H1 (cell line): ENCODE measurements around the gene RREB1. TPM values are rescaled to one million over a fixed set of nuclear protein-coding genes. Genes with fewer than 3 reads are reported as not detected.

Experiments
- CTCF ChIA-PET: fragments of 300-600 bp; sonication (Branson Sonifier 250); formaldehyde crosslinking; loops from one replicate; lab custom pipeline; 2021; ENCODE audit not compliant: partially characterized antibody; lab: Charles Lee
- POLR2A ChIA-PET: fragments of 300-600 bp; sonication (Branson Sonifier 250); formaldehyde crosslinking; loops from one replicate; lab custom pipeline; 2021; ENCODE audit warnings: inconsistent platforms; ENCODE audit not compliant: partially characterized antibody; lab: Charles Lee
- DNase-seq, 2 experiments: peaks; one replicate each; pipeline versions ENCODE4 v3.0.0 to v3.0.0-alpha.2; 2010 to 2022; ENCODE audit warnings: low spot score in 2 of 2, low read depth in 1 of 2, mixed read lengths in 1 of 2
- FAIRE-seq: peaks from 2 replicates; lab custom pipeline; 2011; peaks lifted over from hg19 to GRCh38; lab: Jason Lieb, UNC
- H2AFZ ChIP-seq: 2 replicates; pipeline ENCODE4 v1.8.1; 2012; ENCODE audit warnings: low read length, inconsistent platforms
- H2AK5ac ChIP-seq: 2 replicates; pipeline ENCODE4 v1.6.1; 2013; ENCODE audit warnings: low read depth, low read length
- H2BK120ac ChIP-seq: replicated peaks from 2 replicates; pipeline ENCODE3; 2013; ENCODE audit warnings: low read depth, low read length, inconsistent platforms
- H2BK12ac ChIP-seq: 2 replicates; pipeline ENCODE4 v1.6.1; 2013; ENCODE audit warnings: low read depth, low read length
- H2BK15ac ChIP-seq: 2 replicates; pipeline ENCODE4 v1.6.1; 2013; ENCODE audit warnings: low read length
- H2BK20ac ChIP-seq: 2 replicates; pipeline ENCODE4 v1.6.1; 2013; ENCODE audit warnings: low read length
- H2BK5ac ChIP-seq: 2 replicates; pipeline ENCODE4 v1.6.1; 2013; ENCODE audit warnings: low read depth, low read length
- H3K14ac ChIP-seq: 2 replicates; pipeline ENCODE4 v1.6.1; 2013; ENCODE audit warnings: inconsistent platforms; ENCODE audit not compliant: insufficient read length
- H3K18ac ChIP-seq: 2 replicates; pipeline ENCODE4 v1.6.1; 2013; ENCODE audit warnings: low read length; ENCODE audit errors: extremely low read depth
- H3K23ac ChIP-seq: 2 replicates; pipeline ENCODE4 v1.6.1; 2013; ENCODE audit warnings: inconsistent platforms; ENCODE audit not compliant: insufficient read length
- H3K23me2 ChIP-seq: 2 replicates; pipeline ENCODE4 v1.6.1; 2013; ENCODE audit warnings: low read depth, low read length
- H3K27ac ChIP-seq: 2 replicates; pipeline ENCODE4 v1.6.1; 2011; ENCODE audit warnings: low read depth, low read length, inconsistent platforms
- H3K27me3 ChIP-seq, 4 experiments: replicated peaks in 1 of 4; 1 replicate in 1 of 4; 2 replicates in 3 of 4; pipeline versions ENCODE4 v1.6.1 to v1.8.1; 2011 to 2013; ENCODE audit warnings: low read length in 3 of 4, mild to moderate bottlenecking in 3 of 4, inconsistent platforms in 2 of 4, mixed read lengths in 2 of 4, moderate library complexity in 1 of 4; ENCODE audit not compliant: control insufficient read depth in 3 of 4, insufficient read depth in 3 of 4; ENCODE audit errors: extremely low read depth in 1 of 4
- H3K36me3 ChIP-seq, 4 experiments: 2 replicates each; pipeline versions ENCODE4 v1.6.1 to v1.8.1; 2011 to 2013; ENCODE audit warnings: mild to moderate bottlenecking in 4 of 4, low read length in 3 of 4, moderate library complexity in 2 of 4, control low read depth in 1 of 4, inconsistent platforms in 1 of 4; ENCODE audit not compliant: insufficient read depth in 4 of 4, control insufficient read depth in 2 of 4
- H3K4ac ChIP-seq: replicated peaks from 2 replicates; pipeline ENCODE3; 2013; ENCODE audit warnings: low read length, low read depth, mixed read lengths, inconsistent platforms; ENCODE audit not compliant: insufficient read length
- H3K4me1 ChIP-seq, 4 experiments: replicated peaks in 1 of 4; 1 replicate in 1 of 4; 2 replicates in 3 of 4; pipeline versions ENCODE4 v1.6.1 to v1.8.1; 2011 to 2013; ENCODE audit warnings: low read length in 3 of 4, inconsistent platforms in 2 of 4, mixed read lengths in 1 of 4; ENCODE audit not compliant: insufficient read depth in 4 of 4, control insufficient read depth in 3 of 4
- H3K4me2 ChIP-seq, 2 experiments: 2 replicates each; pipeline versions ENCODE4 v1.6.1 to v1.8.1; 2011 to 2013; ENCODE audit warnings: low read depth in 2 of 2, low read length in 2 of 2, control low read depth in 1 of 2, inconsistent platforms in 1 of 2, mild to moderate bottlenecking in 1 of 2; ENCODE audit not compliant: insufficient read depth in 1 of 2
- H3K4me3 ChIP-seq, 4 experiments: fragments of 200-600, 300-600 bp in 1 of 4; sonication (generic), shearing (Covaris generic), sonication (Bioruptor Twin) in 1 of 4; 2 replicates each; pipeline versions ENCODE4 v1.5.1 to v1.8.1; 2011 to 2016; ENCODE audit warnings: low read length in 4 of 4, low read depth in 3 of 4, control low read depth in 2 of 4, inconsistent platforms in 2 of 4, mild to moderate bottlenecking in 2 of 4, mixed read lengths in 1 of 4, moderate library complexity in 1 of 4; ENCODE audit not compliant: insufficient read depth in 2 of 4; ENCODE audit errors: extremely low read depth in 1 of 4
- H3K56ac ChIP-seq: replicated peaks from 2 replicates; pipeline ENCODE3; 2013; ENCODE audit warnings: low read depth, mild to moderate bottlenecking, mixed read lengths, low read length, inconsistent platforms; ENCODE audit not compliant: insufficient read length
- H3K79me1 ChIP-seq: 2 replicates; pipeline ENCODE4 v1.6.1; 2013; ENCODE audit warnings: low read depth, low read length, control low read depth
- H3K79me2 ChIP-seq, 2 experiments: 2 replicates each; pipeline versions ENCODE4 v1.6.1 to v1.8.1; 2012 to 2013; ENCODE audit warnings: low read length in 2 of 2, mild to moderate bottlenecking in 2 of 2, inconsistent platforms in 1 of 2; ENCODE audit not compliant: insufficient read depth in 2 of 2, control insufficient read depth in 1 of 2
- H3K9ac ChIP-seq, 4 experiments: replicated peaks in 1 of 4; 1 replicate in 1 of 4; 2 replicates in 3 of 4; pipeline versions ENCODE4 v1.6.1 to v1.8.1; 2011 to 2013; ENCODE audit warnings: low read depth in 3 of 4, low read length in 3 of 4, control low read depth in 2 of 4, mild to moderate bottlenecking in 2 of 4, moderate library complexity in 2 of 4, inconsistent platforms in 1 of 4; ENCODE audit errors: extremely low read depth in 1 of 4
- H3K9me3 ChIP-seq, 2 experiments: 2 replicates each; pipeline versions ENCODE4 v1.6.1 to v1.8.1; 2012 to 2013; ENCODE audit warnings: mild to moderate bottlenecking in 2 of 2, moderate library complexity in 2 of 2, control low read depth in 1 of 2, inconsistent platforms in 1 of 2, low read depth in 1 of 2, low read length in 1 of 2, mixed read lengths in 1 of 2; ENCODE audit not compliant: insufficient read depth in 2 of 2
- H4K20me1 ChIP-seq, 2 experiments: replicated peaks in 1 of 2; 2 replicates each; pipeline versions ENCODE3 to v1.8.1; 2011 to 2013; ENCODE audit warnings: inconsistent platforms in 2 of 2, low read length in 2 of 2, mild to moderate bottlenecking in 1 of 2; ENCODE audit not compliant: insufficient read depth in 2 of 2, control insufficient read depth in 1 of 2
- H4K5ac ChIP-seq: 2 replicates; pipeline ENCODE4 v1.6.1; 2013; ENCODE audit warnings: low read length, low read depth, mixed read lengths, inconsistent platforms; ENCODE audit not compliant: insufficient read length
- H4K8ac ChIP-seq: 2 replicates; pipeline ENCODE4 v1.8.0; 2013; ENCODE audit warnings: mild to moderate bottlenecking, moderate library complexity, low read length, inconsistent platforms; ENCODE audit not compliant: insufficient read depth; ENCODE audit errors: extremely low read depth
- H4K91ac ChIP-seq: replicated peaks from 2 replicates; pipeline ENCODE3; 2013; ENCODE audit warnings: low read length, mixed read lengths, inconsistent platforms; ENCODE audit not compliant: insufficient read length
- BRCA1 ChIP-seq: IDR thresholded peaks from 2 replicates; pipeline ENCODE4 v1.6.1; 2012; ENCODE audit warnings: low read depth, low read length, improper control_type of control experiment
- CHD1 ChIP-seq: IDR thresholded peaks from 2 replicates; pipeline ENCODE4 v1.6.1; 2012; ENCODE audit warnings: low read depth, low read length, improper control_type of control experiment
- CTCF ChIP-seq, 3 experiments: IDR thresholded peaks; 1 replicate in 2 of 3; 2 replicates in 1 of 3; pipeline versions ENCODE4 v1.5.1 to v1.6.1; 2011; ENCODE audit warnings: low read length in 3 of 3, mild to moderate bottlenecking in 3 of 3, inconsistent platforms in 2 of 3, low read depth in 1 of 3, moderate library complexity in 1 of 3; ENCODE audit not compliant: insufficient read depth in 1 of 3; ENCODE audit errors: control extremely low read depth in 1 of 3
- EGR1 ChIP-seq: IDR thresholded peaks from 2 replicates; pipeline ENCODE4 v1.6.1; 2011; ENCODE audit warnings: low read depth, low read length, borderline replicate concordance
- EP300 ChIP-seq, 2 experiments: IDR thresholded peaks; 1 replicate in 1 of 2; 2 replicates in 1 of 2; pipeline ENCODE4 v1.6.1; 2011 to 2012; ENCODE audit warnings: low read depth in 2 of 2, low read length in 2 of 2, mild to moderate bottlenecking in 2 of 2, borderline replicate concordance in 1 of 2, inconsistent platforms in 1 of 2, moderate library complexity in 1 of 2
- POLR2AphosphoS5 ChIP-seq: IDR thresholded peaks from 2 replicates; pipeline ENCODE4 v1.6.1; 2011; ENCODE audit warnings: low read depth, low read length
- SIX5 ChIP-seq: IDR thresholded peaks from 2 replicates; pipeline ENCODE4 v1.6.1; 2011; ENCODE audit warnings: mild to moderate bottlenecking, low read depth, low read length
- WGBS, 2 experiments: shearing (Covaris generic) in 1 of 2; methylation state at CpG; one replicate each; pipeline versions ENCODE4 v1.1.6 to v1.1.7; 2013 to 2015; ENCODE audit warnings: low lambda C conversion rate in 2 of 2, mixed read lengths in 2 of 2, inconsistent platforms in 1 of 2, low coverage in 1 of 2, missing lambda C conversion rate in 1 of 2; ENCODE audit not compliant: insufficient replicate concordance in 2 of 2, insufficient coverage in 1 of 2, insufficient read length in 1 of 2; ENCODE audit errors: extremely low coverage in 1 of 2, missing lambda C conversion rate in 1 of 2; 5-methylcytosine and 5-hydroxymethylcytosine counted together
- polyA plus RNA-seq, 7 experiments: library from polyadenylated mRNA; depleted of rRNA in 3 of 7; stranded (reverse) in 5 of 7; unstranded in 2 of 7; fragments of >200 nt in 5 of 7; fragments of 200-250 nt in 2 of 7; gene quantifications; 1 replicate in 5 of 7; 2 replicates in 1 of 7; 4 replicates in 1 of 7; pipeline versions ENCODE4 v1.2.1 to v1.2.3, GENCODE V29; 2011 to 2013; ENCODE audit warnings: missing spikeins in 2 of 7, mixed read lengths in 2 of 7
- total RNA-seq: library from RNA; stranded (reverse); fragmentation: NEBNext Ultra II Directional; extraction: Animal tissue kit (Norgen Biotek cat#: 25700); gene quantifications from 2 replicates; pipeline ENCODE4 v1.2.1, GENCODE V29; 2021

RREB1 gene
- total and polyA plus RNA-seq, 2 of the 8 experiments (the other 6 are each of a cell fraction or from before 2014, with no cell fraction given), result 3.9 to 34.7 TPM

GRCh38 chr6:7250812-7251211, 143.1 kb downstream of the RREB1 start:
- Histone ChIP-seq H3K79me1 (no peaks in the 10 kb centered on the region), H3K79me2 (no peaks in the 10 kb centered on the region), H3K9ac (no peak overlapping the region), H4K91ac (no peak overlapping the region), H4K20me1 (peaks cover 3 to 5% of the 10 kb centered on the region in 2 experiments), H3K4me3 (no peak overlapping the region), H3K18ac (no peak overlapping the region), H3K56ac (no peak overlapping the region), H2AFZ (no peak overlapping the region), H2BK120ac (no peak overlapping the region), H3K27me3 (no peaks in the 10 kb centered on the region), H4K5ac (no peak overlapping the region), H3K23ac (no peak overlapping the region), H2BK5ac (no peak overlapping the region), H3K4ac (no peak overlapping the region), H2BK20ac (no peak overlapping the region), H2AK5ac (no peak overlapping the region), H3K4me1 (no peaks in the 10 kb centered on the region; a peak in 1 of 7 replicates), H2BK12ac (no peak overlapping the region), H2BK15ac (no peak overlapping the region), H3K4me2 (no peak overlapping the region), H3K36me3 (peaks cover 6 to 17% (median 13%) of the 10 kb centered on the region in 4 experiments; a peak in 7 of 8 replicates), H3K23me2 (no peaks in the 10 kb centered on the region), H4K8ac (no peak overlapping the region), H3K9me3 (peaks cover 3 to 4% of the 10 kb centered on the region in 2 experiments; a peak in 2 of 4 replicates), H3K27ac (no peak overlapping the region), H3K14ac (no peak overlapping the region)
- FAIRE-seq (no peak), DNase-seq (no peak)
- CTCF ChIA-PET, result interaction anchor here (0.6 to 3.0 kb wide), 7 partner anchors 13 to 576 kb away, joined by 3 to 16 read pairs (median 4); no protein-coding TSS in a partner anchor
- POLR2A ChIA-PET, result no interaction called here
- WGBS, 2 experiments, result 94% methylated on average over 8 of the region's 8 CpGs; no CpG with 5 or more reads in 1 of the 2 experiments
- no peak for TF ChIP-seq EGR1
- no peak for TF ChIP-seq BRCA1
- TF ChIP-seq CTCF (IDR thresholded peaks at IDR 0.05; ENCODE audit: control extremely low read depth in 1 of 3, insufficient read depth in 1 of 3, low read depth in 1 of 3, low read length in 3 of 3), result no peak
- no peak for TF ChIP-seq SIX5
- no peak for TF ChIP-seq EP300 (IDR thresholded peaks at IDR 0.05; ENCODE audit: borderline replicate concordance in 1 of 2, low read depth in 2 of 2, low read length in 2 of 2)
- TF ChIP-seq CHD1, result no peak
- TF ChIP-seq POLR2AphosphoS5, result no peak
